Osteocyte (in vitro differentiated cells): ENCODE results near the gene MEIS1. TPM values are rescaled to one million over a fixed set of nuclear protein-coding genes. Genes with fewer than 3 reads are reported as not detected.
A peak's percentile ranks its signal among the peaks of the same experiment; 100 is the strongest.

ENCODE experiments used
- DNase-seq: peaks from one replicate; pipeline ENCODE4 v3.0.0; 2021; ENCODE audit warnings: mixed read lengths; ENCODE audit not compliant: unreplicated experiment; ENCODE audit errors: extremely low spot score
- H3K27ac Mint-ChIP-seq: one replicate; pipeline ENCODE4 v1.8.0; 2021; ENCODE audit warnings: mild to moderate bottlenecking, mixed read lengths; ENCODE audit not compliant: unreplicated experiment
- H3K27me3 Mint-ChIP-seq: one replicate; pipeline ENCODE4 v1.8.0; 2021; ENCODE audit warnings: mixed read lengths; ENCODE audit not compliant: unreplicated experiment
- H3K36me3 Mint-ChIP-seq: one replicate; pipeline ENCODE4 v1.8.0; 2021; ENCODE audit warnings: mixed read lengths; ENCODE audit not compliant: unreplicated experiment
- H3K4me1 Mint-ChIP-seq: one replicate; pipeline ENCODE4 v1.8.0; 2021; ENCODE audit warnings: mixed read lengths; ENCODE audit not compliant: unreplicated experiment
- H3K4me3 Mint-ChIP-seq: one replicate; pipeline ENCODE4 v1.8.0; 2021; ENCODE audit warnings: mild to moderate bottlenecking, moderate library complexity, mixed read lengths; ENCODE audit not compliant: unreplicated experiment
- H3K9me3 Mint-ChIP-seq: one replicate; pipeline ENCODE4 v1.8.0; 2021; ENCODE audit warnings: mixed read lengths; ENCODE audit not compliant: unreplicated experiment
- CTCF ChIP-seq: fragments of 200-600 bp; sonication (generic); IDR thresholded peaks from 2 replicates; pipeline ENCODE4 v1.5.0; 2021; ENCODE audit warnings: antibody characterized with exemption, mild to moderate bottlenecking, moderate library complexity
- total RNA-seq: library from RNA; stranded (reverse); gene quantifications from 2 replicates; pipeline ENCODE4 v1.2.1, GENCODE V29; 2021

The MEIS1 gene
- total RNA-seq, 1 donor from 2014 or later = 0.86 TPM

GRCh38 chr2:66438891-66439811 lies 4.2 kb downstream of the MEIS1 start:
- Mint-ChIP-seq H3K27me3 (peaks cover 90% of the 10 kb centered on the region), H3K4me3 (no peak overlapping the region), H3K9me3 (no peaks in the 10 kb centered on the region), H3K4me1 (peaks cover 25% of the 10 kb centered on the region), H3K27ac (no peak overlapping the region), H3K36me3 (no peaks in the 10 kb centered on the region)
- DNase-seq = no peak
- TF ChIP-seq CTCF = no peak

DNA sequence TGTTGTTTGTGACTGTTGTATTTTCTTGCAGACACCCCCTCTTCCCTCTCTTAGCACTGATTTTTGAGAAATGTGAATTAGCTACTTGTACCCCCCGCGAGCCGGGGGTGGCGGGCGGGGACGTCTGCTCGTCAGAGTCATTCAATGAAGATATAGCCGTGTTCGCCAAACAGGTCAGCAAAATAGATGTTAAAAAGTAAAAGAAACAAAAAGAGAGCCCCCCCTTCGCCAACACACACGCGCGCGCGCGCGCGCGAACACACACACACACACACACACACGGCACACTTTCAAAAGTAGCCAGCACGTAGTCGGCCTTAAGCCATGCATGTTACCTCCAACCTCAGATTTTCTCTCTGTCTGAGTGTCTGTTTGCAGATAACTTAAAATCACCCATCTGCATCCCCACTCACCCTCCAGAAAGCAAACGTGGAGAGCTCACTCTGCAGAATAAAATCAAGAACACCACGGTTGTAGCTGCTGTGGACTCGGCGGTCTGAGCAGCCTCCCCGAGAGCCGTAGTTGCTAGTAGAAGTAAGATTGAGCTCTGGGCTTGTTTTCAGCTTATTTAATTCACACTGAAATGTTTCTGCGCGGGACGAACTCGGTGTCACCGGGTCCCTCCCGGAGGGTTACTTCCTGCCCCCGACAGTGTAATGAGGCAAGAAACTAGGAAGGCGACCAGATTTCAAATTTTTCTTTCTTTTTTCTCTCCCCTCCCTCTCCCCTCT lies 5.1 kb downstream of the MEIS1 start:
- DNase-seq = no peak
- TF ChIP-seq CTCF = no peak
- Mint-ChIP-seq H3K27me3 (peaks cover 89% of the 10 kb centered on the region), H3K4me1 (peaks cover 20% of the 10 kb centered on the region), H3K9me3 (no peaks in the 10 kb centered on the region), H3K36me3 (no peaks in the 10 kb centered on the region), H3K27ac (no peak overlapping the region), H3K4me3 (peak overlapping the region; percentile 50)

GRCh38 chr2:66440708-66441497 lies 6.0 kb downstream of the MEIS1 start:
- Mint-ChIP-seq H3K27ac (no peak overlapping the region), H3K27me3 (peaks cover 85% of the 10 kb centered on the region), H3K36me3 (no peaks in the 10 kb centered on the region), H3K4me3 (no peak overlapping the region), H3K4me1 (peaks cover 12% of the 10 kb centered on the region), H3K9me3 (no peaks in the 10 kb centered on the region)
- DNase-seq = no peak
- no peak for TF ChIP-seq CTCF

GRCh38 chr2:66441581-66442320 lies 6.8 kb downstream of the MEIS1 start:
- H3K4me3 Mint-ChIP-seq = no peak overlapping the region
- H3K27me3 Mint-ChIP-seq = peaks cover 84% of the 10 kb centered on the region
- TF ChIP-seq CTCF = no peak

More at GRCh38 chr2:66441581-66442320, 6.8 kb downstream of the MEIS1 start:
- Mint-ChIP-seq H3K9me3 (no peaks in the 10 kb centered on the region), H3K27ac (no peak overlapping the region), H3K36me3 (no peaks in the 10 kb centered on the region), H3K4me1 (peaks cover 12% of the 10 kb centered on the region)
- DNase-seq = no peak
